ENCODE results near the gene TTLL3.

Gene TTLL3

GRCh38 chr3:9781978-9782603 is 28.0 kb upstream of the TTLL3 start:
- Histone ChIP-seq H2AFZ (ENCODE audit: low read length, unreplicated experiment) (no peak overlapping the region), H3K4me1 (ENCODE audit: control insufficient read depth, insufficient read depth, low read length, unreplicated experiment) (peaks cover 19% of the 10 kb centered on the region), H3K4me3 (ENCODE audit: low read depth, low read length) (no peak overlapping the region), H3K27ac (ENCODE audit: low read depth, low read length) (no peak overlapping the region), H3K36me3 (ENCODE audit: insufficient read depth, low read length) (peaks cover 13% of the 10 kb centered on the region; the same call in 1 of the 2 replicates), H3K27me3 (ENCODE audit: insufficient read depth, low read length) (no peaks in the 10 kb centered on the region), H3K79me2 (ENCODE audit: control insufficient read depth, insufficient read depth, low read length, unreplicated experiment) (no peaks in the 10 kb centered on the region)

- Histone ChIP-seq H3K27ac (ENCODE audit: low read depth, low read length) (no peak overlapping the region), H3K27me3 (ENCODE audit: insufficient read depth, low read length) (no peaks in the 10 kb centered on the region), H3K4me3 (ENCODE audit: low read depth, low read length) (no peak overlapping the region), H2AFZ (ENCODE audit: low read length, unreplicated experiment) (no peak overlapping the region), H3K36me3 (ENCODE audit: insufficient read depth, low read length) (peaks cover 13% of the 10 kb centered on the region; the same call in 1 of the 2 replicates), H3K79me2 (ENCODE audit: control insufficient read depth, insufficient read depth, low read length, unreplicated experiment) (no peaks in the 10 kb centered on the region), H3K4me1 (ENCODE audit: control insufficient read depth, insufficient read depth, low read length, unreplicated experiment) (peaks cover 13% of the 10 kb centered on the region)
These were observed 27.3 kb upstream of the TTLL3 start for GRCh38 chr3:9782770-9783169.

GRCh38 chr3:9783954-9784353 is 26.1 kb upstream of the TTLL3 start:
- Histone ChIP-seq H3K27me3 (ENCODE audit: insufficient read depth, low read length) (no peaks in the 10 kb centered on the region), H3K36me3 (ENCODE audit: insufficient read depth, low read length) (peaks cover 13% of the 10 kb centered on the region; the same call in 1 of the 2 replicates)

GRCh38 chr3:9784965-9785364 is 25.1 kb upstream of the TTLL3 start:
- peaks cover 13% of the 10 kb centered on the region; the same call in 1 of the 2 replicates for H3K36me3 ChIP-seq (ENCODE audit: insufficient read depth, low read length)
- H3K4me3 ChIP-seq (ENCODE audit: low read depth, low read length) = no peak overlapping the region
- no peaks in the 10 kb centered on the region for H3K27me3 ChIP-seq (ENCODE audit: insufficient read depth, low read length)
- H2AFZ ChIP-seq (ENCODE audit: low read length, unreplicated experiment) = no peak overlapping the region
- H3K79me2 ChIP-seq (ENCODE audit: control insufficient read depth, insufficient read depth, low read length, unreplicated experiment) = no peaks in the 10 kb centered on the region
- no peaks in the 10 kb centered on the region for H3K4me1 ChIP-seq (ENCODE audit: control insufficient read depth, insufficient read depth, low read length, unreplicated experiment)
- no peak overlapping the region for H3K27ac ChIP-seq (ENCODE audit: low read depth, low read length)

More at GRCh38 chr3:9783954-9784353, 26.1 kb upstream of the TTLL3 start:
- no peaks in the 10 kb centered on the region for H3K79me2 ChIP-seq (ENCODE audit: control insufficient read depth, insufficient read depth, low read length, unreplicated experiment)
- peaks cover 1% of the 10 kb centered on the region for H3K4me1 ChIP-seq (ENCODE audit: control insufficient read depth, insufficient read depth, low read length, unreplicated experiment)
- H3K27ac ChIP-seq (ENCODE audit: low read depth, low read length) = no peak overlapping the region
- H2AFZ ChIP-seq (ENCODE audit: low read length, unreplicated experiment) = no peak overlapping the region
- H3K4me3 ChIP-seq (ENCODE audit: low read depth, low read length) = no peak overlapping the region

- Histone ChIP-seq H3K36me3 (ENCODE audit: insufficient read depth, low read length) (peaks cover 13% of the 10 kb centered on the region; the same call in 1 of the 2 replicates), H3K4me1 (ENCODE audit: control insufficient read depth, insufficient read depth, low read length, unreplicated experiment) (no peaks in the 10 kb centered on the region), H3K79me2 (ENCODE audit: control insufficient read depth, insufficient read depth, low read length, unreplicated experiment) (no peaks in the 10 kb centered on the region), H3K4me3 (ENCODE audit: low read depth, low read length) (no peak overlapping the region), H2AFZ (ENCODE audit: low read length, unreplicated experiment) (no peak overlapping the region), H3K27me3 (ENCODE audit: insufficient read depth, low read length) (no peaks in the 10 kb centered on the region), H3K27ac (ENCODE audit: low read depth, low read length) (no peak overlapping the region)
These were observed 24.5 kb upstream of the TTLL3 start for GRCh38 chr3:9785602-9786001.

GRCh38 chr3:9786209-9786739 is 23.8 kb upstream of the TTLL3 start:
- H3K4me1 ChIP-seq (ENCODE audit: control insufficient read depth, insufficient read depth, low read length, unreplicated experiment) = peaks cover under 1% of the 10 kb centered on the region
- H3K27me3 ChIP-seq (ENCODE audit: insufficient read depth, low read length) = no peaks in the 10 kb centered on the region
- no peaks in the 10 kb centered on the region for H3K79me2 ChIP-seq (ENCODE audit: control insufficient read depth, insufficient read depth, low read length, unreplicated experiment)
- H3K27ac ChIP-seq (ENCODE audit: low read depth, low read length) = no peak overlapping the region
- H3K36me3 ChIP-seq (ENCODE audit: insufficient read depth, low read length) = peaks cover 13% of the 10 kb centered on the region; the same call in 1 of the 2 replicates
- H3K4me3 ChIP-seq (ENCODE audit: low read depth, low read length) = no peak overlapping the region
- no peak overlapping the region for H2AFZ ChIP-seq (ENCODE audit: low read length, unreplicated experiment)

- Histone ChIP-seq H3K4me3 (ENCODE audit: low read depth, low read length) (no peak overlapping the region), H3K27ac (ENCODE audit: low read depth, low read length) (no peak overlapping the region), H3K79me2 (ENCODE audit: control insufficient read depth, insufficient read depth, low read length, unreplicated experiment) (peaks cover 6% of the 10 kb centered on the region), H3K36me3 (ENCODE audit: insufficient read depth, low read length) (peaks cover 13% of the 10 kb centered on the region; the same call in 1 of the 2 replicates), H2AFZ (ENCODE audit: low read length, unreplicated experiment) (no peak overlapping the region), H3K27me3 (ENCODE audit: insufficient read depth, low read length) (no peaks in the 10 kb centered on the region), H3K4me1 (ENCODE audit: control insufficient read depth, insufficient read depth, low read length, unreplicated experiment) (peaks cover 8% of the 10 kb centered on the region)
These were observed 23.0 kb upstream of the TTLL3 start for GRCh38 chr3:9786825-9787669.

GRCh38 chr3:9787714-9788113 is 22.3 kb upstream of the TTLL3 start:
- no peak overlapping the region for H3K27ac ChIP-seq (ENCODE audit: low read depth, low read length)
- no peaks in the 10 kb centered on the region for H3K27me3 ChIP-seq (ENCODE audit: insufficient read depth, low read length)
- peaks cover 8% of the 10 kb centered on the region for H3K4me1 ChIP-seq (ENCODE audit: control insufficient read depth, insufficient read depth, low read length, unreplicated experiment)
- no peak overlapping the region for H3K4me3 ChIP-seq (ENCODE audit: low read depth, low read length)
- no peak overlapping the region for H2AFZ ChIP-seq (ENCODE audit: low read length, unreplicated experiment)
- H3K79me2 ChIP-seq (ENCODE audit: control insufficient read depth, insufficient read depth, low read length, unreplicated experiment) = peaks cover 7% of the 10 kb centered on the region
- peaks cover 12% of the 10 kb centered on the region; the same call in 1 of the 2 replicates for H3K36me3 ChIP-seq (ENCODE audit: insufficient read depth, low read length)

- H3K36me3 ChIP-seq (ENCODE audit: insufficient read depth, low read length) = no peaks in the 10 kb centered on the region; the same call in 1 of the 2 replicates
- H3K4me1 ChIP-seq (ENCODE audit: control insufficient read depth, insufficient read depth, low read length, unreplicated experiment) = peaks cover 17% of the 10 kb centered on the region
- H3K27me3 ChIP-seq (ENCODE audit: insufficient read depth, low read length) = no peaks in the 10 kb centered on the region
- H3K79me2 ChIP-seq (ENCODE audit: control insufficient read depth, insufficient read depth, low read length, unreplicated experiment) = peaks cover 37% of the 10 kb centered on the region
- H2AFZ ChIP-seq (ENCODE audit: low read length, unreplicated experiment) = no peak overlapping the region
- peak overlapping the region; percentile 83; the same call in 1 of the 2 replicates for H3K4me3 ChIP-seq (ENCODE audit: low read depth, low read length)
- no peak overlapping the region for H3K27ac ChIP-seq (ENCODE audit: low read depth, low read length)
These were observed 18.9 kb upstream of the TTLL3 start for GRCh38 chr3:9791127-9791526.

GRCh38 chr3:9791790-9792404 is 18.2 kb upstream of the TTLL3 start:
- H3K36me3 ChIP-seq (ENCODE audit: insufficient read depth, low read length) = peaks cover under 1% of the 10 kb centered on the region; the same call in 1 of the 2 replicates
- H3K27ac ChIP-seq (ENCODE audit: low read depth, low read length) = peak overlapping the region; percentile 88
- peaks cover 42% of the 10 kb centered on the region for H3K79me2 ChIP-seq (ENCODE audit: control insufficient read depth, insufficient read depth, low read length, unreplicated experiment)
- peaks cover 17% of the 10 kb centered on the region for H3K4me1 ChIP-seq (ENCODE audit: control insufficient read depth, insufficient read depth, low read length, unreplicated experiment)
- no peaks in the 10 kb centered on the region for H3K27me3 ChIP-seq (ENCODE audit: insufficient read depth, low read length)
- H3K4me3 ChIP-seq (ENCODE audit: low read depth, low read length) = peak overlapping the region; percentile 83
- peak overlapping the region; percentile 49 for H2AFZ ChIP-seq (ENCODE audit: low read length, unreplicated experiment)
